SU-DHL-6 (cell line): Measurements from ENCODE around the gene CTRB2.

ENCODE experiments used
- H2AFZ ChIP-seq: fragments of 200-600 bp; sonication (generic); 2 replicates; pipeline ENCODE4 v1.6.1; 2014; ENCODE audit warnings: low read depth, mild to moderate bottlenecking, moderate library complexity, mixed read lengths, antibody characterized with exemption, low read length; ENCODE audit not compliant: severe bottlenecking
- H3F3A ChIP-seq: fragments of 200-600 bp; shearing (Covaris generic); 2 replicates; pipeline ENCODE4 v1.6.0; 2016; ENCODE audit warnings: antibody characterized with exemption, mild to moderate bottlenecking; ENCODE audit not compliant: insufficient read depth
- H3K27ac ChIP-seq: fragments of 200-600 bp; sonication (generic); 2 replicates; pipeline ENCODE4 v1.5.1; 2016; ENCODE audit warnings: low read depth, mild to moderate bottlenecking, low read length, moderate library complexity, mixed read lengths
- H3K27me3 ChIP-seq: fragments of 200-600 bp; sonication (generic), shearing (Covaris generic); 2 replicates; pipeline ENCODE4 v1.6.0; 2014; ENCODE audit warnings: mild to moderate bottlenecking, low read length
- H3K36me3 ChIP-seq: fragments of 200-600 bp; sonication (generic); 2 replicates; pipeline ENCODE4 v1.6.1; 2014; ENCODE audit warnings: mild to moderate bottlenecking, low read length, mixed read lengths
- H3K4me2 ChIP-seq: fragments of 300-600, 200-600 bp; shearing (Covaris generic), sonication (generic); 2 replicates; pipeline ENCODE4 v1.6.0; 2014; ENCODE audit warnings: low read length, low read depth, mild to moderate bottlenecking; ENCODE audit not compliant: poor library complexity, severe bottlenecking
- H3K4me3 ChIP-seq: fragments of 200-600 bp; sonication (generic); 2 replicates; pipeline ENCODE4 v1.5.1; 2014; ENCODE audit warnings: antibody characterized with exemption, low read length, mild to moderate bottlenecking, mixed read lengths; ENCODE audit not compliant: insufficient read depth, poor library complexity, severe bottlenecking
- H3K79me2 ChIP-seq: fragments of 200-600 bp; sonication (generic); 2 replicates; pipeline ENCODE4 v1.6.1; 2014; ENCODE audit warnings: mild to moderate bottlenecking, low read length, moderate library complexity; ENCODE audit not compliant: insufficient read depth
- H3K9ac ChIP-seq: fragments of 200-600 bp; sonication (generic); 2 replicates; pipeline ENCODE4 v1.7.0; 2014; ENCODE audit warnings: mild to moderate bottlenecking, low read length
- H3K9me2 ChIP-seq: fragments of 200-600 bp; sonication (generic); replicated peaks from 2 replicates; pipeline ENCODE4 v1.6.1; 2014; ENCODE audit warnings: low read length; ENCODE audit not compliant: insufficient read depth
- H3K9me3 ChIP-seq: fragments of 200-600 bp; sonication (generic); 2 replicates; pipeline ENCODE4 v1.6.1; 2014; ENCODE audit warnings: low read length, mixed read lengths; ENCODE audit not compliant: insufficient read depth
- H4K20me1 ChIP-seq: fragments of 200-600 bp; sonication (generic); 2 replicates; pipeline ENCODE4 v1.6.1; 2014; ENCODE audit warnings: low read depth, mild to moderate bottlenecking, antibody characterized with exemption, low read length, moderate library complexity, mixed read lengths
- CTCF ChIP-seq: fragments of 200-600 bp; sonication (generic); IDR thresholded peaks from one replicate; pipeline ENCODE4 v1.5.1; 2017; ENCODE audit warnings: antibody characterized with exemption, mild to moderate bottlenecking, low read length, moderate library complexity; ENCODE audit not compliant: insufficient read depth, poor library complexity, severe bottlenecking
- EZH2phosphoT487 ChIP-seq: fragments of 200-600 bp; sonication (generic), shearing (Covaris generic); conservative IDR thresholded peaks from 2 replicates; pipeline ENCODE4 v1.6.1; 2018; ENCODE audit warnings: mild to moderate bottlenecking, antibody characterized with exemption, low read length, moderate library complexity, mixed read lengths

The CTRB2 gene

GRCh38 chr16:75188832-75189477 lies 18.0 kb downstream of the CTRB2 start:
- no peak overlapping the region for H2AFZ ChIP-seq
- no peak overlapping the region for H3K4me3 ChIP-seq
- H3K9me3 ChIP-seq: no peaks in the 10 kb centered on the region
- TF ChIP-seq CTCF: no peak
- no peaks in the 10 kb centered on the region for H3K36me3 ChIP-seq
- H3K9ac ChIP-seq: no peak overlapping the region
- H3K27ac ChIP-seq: no peak overlapping the region
- no peaks in the 10 kb centered on the region for H3K79me2 ChIP-seq
- H3K27me3 ChIP-seq: no peaks in the 10 kb centered on the region
- H3K4me2 ChIP-seq: no peak overlapping the region
- H3K9me2 ChIP-seq: no peaks in the 10 kb centered on the region
- no peaks in the 10 kb centered on the region for H4K20me1 ChIP-seq
- no peaks in the 10 kb centered on the region for H3F3A ChIP-seq

GRCh38 chr16:75181630-75182029 lies 25.3 kb downstream of the CTRB2 start:
- no peak overlapping the region for H3K4me3 ChIP-seq
- TF ChIP-seq EZH2phosphoT487: no peak
- no peak for TF ChIP-seq CTCF
- H3K27me3 ChIP-seq: no peaks in the 10 kb centered on the region
- H3F3A ChIP-seq: no peaks in the 10 kb centered on the region
- no peaks in the 10 kb centered on the region for H3K9me2 ChIP-seq
- no peak overlapping the region for H2AFZ ChIP-seq
- no peak overlapping the region for H3K9ac ChIP-seq
- 0 out of 2 replicates have a peak, but pooled peaks cover under 1% of the 10 kb centered on the region for H3K9me3 ChIP-seq
- H4K20me1 ChIP-seq: no peaks in the 10 kb centered on the region
- no peak overlapping the region for H3K4me2 ChIP-seq
- H3K36me3 ChIP-seq: no peaks in the 10 kb centered on the region
- no peaks in the 10 kb centered on the region for H3K79me2 ChIP-seq
- no peak overlapping the region for H3K27ac ChIP-seq

GRCh38 chr16:75179208-75179607 lies 27.8 kb downstream of the CTRB2 start:
- H2AFZ ChIP-seq: no peak overlapping the region
- H3K4me2 ChIP-seq: no peak overlapping the region
- H3K9me3 ChIP-seq: 0 out of 2 replicates have a peak, but pooled peaks cover 3% of the 10 kb centered on the region
- no peaks in the 10 kb centered on the region for H3F3A ChIP-seq
- H4K20me1 ChIP-seq: no peaks in the 10 kb centered on the region
- no peaks in the 10 kb centered on the region for H3K79me2 ChIP-seq
- no peak overlapping the region for H3K9ac ChIP-seq
- no peak for TF ChIP-seq CTCF
- no peak for TF ChIP-seq EZH2phosphoT487
- H3K36me3 ChIP-seq: no peaks in the 10 kb centered on the region
- no peak overlapping the region for H3K27ac ChIP-seq
- no peak overlapping the region for H3K4me3 ChIP-seq
- H3K27me3 ChIP-seq: no peaks in the 10 kb centered on the region
- no peaks in the 10 kb centered on the region for H3K9me2 ChIP-seq
